Trophoblast cell (in vitro differentiated cells and primary cell): ENCODE measurements around the gene KRT73.

Experiments
- DNase-seq, 2 donors: peaks; one replicate each; pipeline ENCODE4 v3.0.0-alpha.2; 2016
- H2AFZ ChIP-seq: 2 replicates; pipeline ENCODE4 v1.6.1; 2013; ENCODE audit warnings: low read length, moderate library complexity, mild to moderate bottlenecking; ENCODE audit not compliant: insufficient read depth, poor library complexity
- H2AK5ac ChIP-seq: 2 replicates; pipeline ENCODE4 v1.6.1; 2013; ENCODE audit warnings: mild to moderate bottlenecking, low read length
- H2BK120ac ChIP-seq: 2 replicates; pipeline ENCODE4 v1.6.1; 2013; ENCODE audit warnings: low read length, mild to moderate bottlenecking, moderate library complexity; ENCODE audit not compliant: insufficient read depth, poor library complexity
- H2BK12ac ChIP-seq: 2 replicates; pipeline ENCODE4 v1.6.1; 2013; ENCODE audit warnings: mild to moderate bottlenecking, low read length, moderate library complexity
- H2BK5ac ChIP-seq: 2 replicates; pipeline ENCODE4 v1.6.1; 2013; ENCODE audit warnings: low read length, low read depth, moderate library complexity, mild to moderate bottlenecking; ENCODE audit not compliant: poor library complexity
- H3K14ac ChIP-seq: 2 replicates; pipeline ENCODE4 v1.6.1; 2013; ENCODE audit warnings: mild to moderate bottlenecking, low read length
- H3K18ac ChIP-seq: 2 replicates; pipeline ENCODE4 v1.6.1; 2013; ENCODE audit warnings: mild to moderate bottlenecking, low read length
- H3K23ac ChIP-seq: 2 replicates; pipeline ENCODE4 v1.6.1; 2013; ENCODE audit warnings: low read length
- H3K27ac ChIP-seq: 2 replicates; pipeline ENCODE4 v1.5.1; 2013; ENCODE audit warnings: low read depth, mild to moderate bottlenecking, inconsistent platforms, low read length, moderate library complexity
- H3K27me3 ChIP-seq: 2 replicates; pipeline ENCODE4 v1.6.1; 2013; ENCODE audit warnings: inconsistent platforms, mild to moderate bottlenecking, low read length, moderate library complexity; ENCODE audit not compliant: insufficient read depth
- H3K36me3 ChIP-seq, 2 experiments: 1 replicate in 1 of 2; 2 replicates in 1 of 2; pipeline ENCODE4 v1.6.1; 2013; ENCODE audit warnings: low read length in 2 of 2, mild to moderate bottlenecking in 2 of 2, moderate library complexity in 1 of 2; ENCODE audit not compliant: insufficient read depth in 2 of 2, control insufficient read depth in 1 of 2
- H3K4ac ChIP-seq: 2 replicates; pipeline ENCODE4 v1.6.1; 2013; ENCODE audit warnings: low read depth, mild to moderate bottlenecking, low read length, moderate library complexity
- H3K4me1 ChIP-seq, 2 experiments: 1 replicate in 1 of 2; 2 replicates in 1 of 2; pipeline ENCODE4 v1.6.1; 2013; ENCODE audit warnings: low read length in 2 of 2, mild to moderate bottlenecking in 2 of 2, moderate library complexity in 1 of 2; ENCODE audit not compliant: insufficient read depth in 2 of 2, control insufficient read depth in 1 of 2
- H3K4me2 ChIP-seq: 2 replicates; pipeline ENCODE4 v1.6.1; 2013; ENCODE audit warnings: inconsistent platforms, mild to moderate bottlenecking, low read length, moderate library complexity
- H3K4me3 ChIP-seq: 2 replicates; pipeline ENCODE4 v1.5.1; 2013; ENCODE audit warnings: mild to moderate bottlenecking, low read depth, low read length, inconsistent platforms
- H3K79me1 ChIP-seq: one replicate; pipeline ENCODE4 v1.6.1; 2013; ENCODE audit warnings: low read length
- H3K79me2 ChIP-seq: 2 replicates; pipeline ENCODE4 v1.6.1; 2013; ENCODE audit warnings: low read length, mild to moderate bottlenecking; ENCODE audit not compliant: control insufficient read depth, insufficient read depth, poor library complexity
- H3K9ac ChIP-seq: 2 replicates; pipeline ENCODE4 v1.6.1; 2013; ENCODE audit warnings: mild to moderate bottlenecking, low read length
- H3K9me3 ChIP-seq: 2 replicates; pipeline ENCODE4 v1.6.1; 2013; ENCODE audit warnings: low read depth, mild to moderate bottlenecking, control low read depth, inconsistent platforms, low read length; ENCODE audit not compliant: insufficient read depth
- H4K12ac ChIP-seq: 2 replicates; pipeline ENCODE4 v1.6.1; 2013; ENCODE audit warnings: low read depth, mild to moderate bottlenecking, low read length, moderate library complexity
- H4K8ac ChIP-seq: 2 replicates; pipeline ENCODE4 v1.6.1; 2013; ENCODE audit warnings: low read depth, mild to moderate bottlenecking, low read length, moderate library complexity
- H4K91ac ChIP-seq: one replicate; pipeline ENCODE4 v1.6.1; 2013; ENCODE audit warnings: low read depth, mild to moderate bottlenecking, low read length, moderate library complexity
- WGBS: extraction: QIAGEN DNeasy Blood & Tissue Kit; methylation state at CpG from one replicate; pipeline ENCODE4 v1.1.7; 2013; ENCODE audit warnings: missing lambda C conversion rate; ENCODE audit not compliant: insufficient read length, insufficient coverage; ENCODE audit errors: extremely low coverage; 5-methylcytosine and 5-hydroxymethylcytosine counted together

The KRT73 gene

DNA sequence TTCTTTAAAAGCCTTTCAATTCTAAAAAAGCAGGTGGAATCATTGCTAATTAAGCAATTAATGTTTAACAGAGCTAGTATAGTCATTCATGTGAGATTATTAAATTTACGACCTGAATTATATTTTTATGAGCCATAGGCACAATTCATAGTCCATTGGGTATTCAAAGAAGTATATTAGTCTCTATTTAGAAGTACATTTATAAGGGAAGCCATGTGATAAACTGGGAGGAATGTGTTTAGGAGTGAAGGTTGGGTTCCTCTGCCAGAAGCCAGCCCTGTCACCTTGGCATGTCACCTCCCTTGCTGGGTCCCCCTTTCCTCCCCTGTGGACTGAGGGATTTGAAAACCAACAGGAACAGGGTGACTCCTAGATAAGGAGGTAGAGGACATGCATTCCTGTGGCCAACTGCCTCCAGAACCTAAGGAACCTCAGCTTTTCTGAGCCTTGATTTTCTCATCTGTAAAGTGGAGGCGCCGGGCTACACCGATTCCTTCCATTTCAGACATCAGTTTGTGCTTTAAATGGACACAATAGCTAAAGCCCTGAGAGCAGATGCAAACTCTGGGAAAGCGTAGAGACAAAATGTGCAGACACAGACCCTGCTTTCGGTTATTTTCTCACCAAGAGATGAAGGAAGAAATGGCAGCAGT is 39.0 kb upstream of the KRT73 start:
- Histone ChIP-seq H3K4me2 (no peak overlapping the region), H3K4me1 (peaks cover 2 to 9% of the 10 kb centered on the region in 2 experiments), H3K79me1 (no peaks in the 10 kb centered on the region), H2BK5ac (no peak overlapping the region), H3K27me3 (no peaks in the 10 kb centered on the region), H2AK5ac (no peak overlapping the region), H4K8ac (no peak overlapping the region), H2BK12ac (no peak overlapping the region), H4K12ac (no peak overlapping the region), H2AFZ (no peak overlapping the region), H3K9me3 (no peaks in the 10 kb centered on the region), H3K9ac (no peak overlapping the region), H3K4me3 (no peak overlapping the region), H3K18ac (no peak overlapping the region), H3K23ac (no peak overlapping the region), H3K14ac (no peak overlapping the region), H2BK120ac (no peak overlapping the region), H3K79me2 (no peaks in the 10 kb centered on the region), H4K91ac (no peak overlapping the region), H3K4ac (no peak overlapping the region), H3K27ac (no peak overlapping the region), H3K36me3 (no peaks in the 10 kb centered on the region)
- WGBS = no CpG with 5 or more reads among the region's 6 CpGs
- no peak for DNase-seq

GRCh38 chr12:52656616-52657015 is 38.3 kb upstream of the KRT73 start:
- no CpG with 5 or more reads among the region's 4 CpGs for WGBS
- Histone ChIP-seq H4K8ac (no peak overlapping the region), H3K4me2 (no peak overlapping the region), H3K14ac (no peak overlapping the region), H2AFZ (no peak overlapping the region), H3K4me3 (no peak overlapping the region), H3K9me3 (peaks cover 2% of the 10 kb centered on the region), H3K4me1 (peaks cover 2 to 9% of the 10 kb centered on the region in 2 experiments), H3K27me3 (no peaks in the 10 kb centered on the region), H2AK5ac (no peak overlapping the region), H3K18ac (no peak overlapping the region), H2BK5ac (no peak overlapping the region), H3K79me1 (no peaks in the 10 kb centered on the region), H2BK120ac (no peak overlapping the region), H3K36me3 (no peaks in the 10 kb centered on the region), H4K91ac (no peak overlapping the region), H3K27ac (no peak overlapping the region), H3K79me2 (no peaks in the 10 kb centered on the region), H3K4ac (no peak overlapping the region), H2BK12ac (no peak overlapping the region), H3K9ac (no peak overlapping the region), H4K12ac (no peak overlapping the region), H3K23ac (no peak overlapping the region)
- no peak for DNase-seq

DNA sequence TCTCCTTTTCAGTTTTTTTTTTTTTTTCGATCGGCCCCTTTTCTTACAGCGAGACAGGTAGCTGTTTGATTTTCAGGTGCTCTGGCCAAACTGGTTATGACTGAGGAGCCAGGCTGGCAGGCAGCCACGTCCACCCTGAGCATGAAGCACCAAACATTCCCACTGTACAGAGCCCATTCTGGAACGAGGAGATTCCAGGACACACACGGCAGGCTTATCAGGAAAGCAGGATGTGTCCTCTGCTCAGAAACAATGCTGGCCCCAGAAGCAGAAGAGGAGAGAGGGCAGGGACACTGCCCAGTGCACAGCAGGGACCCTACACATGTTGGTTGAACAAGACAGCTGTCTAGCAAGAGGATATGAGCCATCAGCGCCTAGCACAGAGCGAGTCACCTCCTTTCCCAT is 37.4 kb upstream of the KRT73 start:
- Histone ChIP-seq H3K4me3 (no peak overlapping the region), H4K91ac (no peak overlapping the region), H3K27me3 (no peaks in the 10 kb centered on the region), H2AK5ac (no peak overlapping the region), H3K14ac (no peak overlapping the region), H3K36me3 (no peaks in the 10 kb centered on the region), H3K4me1 (peaks cover 2 to 9% of the 10 kb centered on the region in 2 experiments), H4K12ac (no peak overlapping the region), H3K9me3 (peaks cover 2% of the 10 kb centered on the region), H3K4ac (no peak overlapping the region), H2BK5ac (no peak overlapping the region), H3K9ac (no peak overlapping the region), H3K4me2 (no peak overlapping the region), H2BK12ac (no peak overlapping the region), H3K23ac (no peak overlapping the region), H2AFZ (no peak overlapping the region), H3K18ac (no peak overlapping the region), H2BK120ac (no peak overlapping the region), H3K79me2 (no peaks in the 10 kb centered on the region), H4K8ac (no peak overlapping the region), H3K27ac (no peak overlapping the region), H3K79me1 (no peaks in the 10 kb centered on the region)
- no CpG with 5 or more reads among the region's 8 CpGs for WGBS
- DNase-seq = peak; percentile 64 to 73

DNA sequence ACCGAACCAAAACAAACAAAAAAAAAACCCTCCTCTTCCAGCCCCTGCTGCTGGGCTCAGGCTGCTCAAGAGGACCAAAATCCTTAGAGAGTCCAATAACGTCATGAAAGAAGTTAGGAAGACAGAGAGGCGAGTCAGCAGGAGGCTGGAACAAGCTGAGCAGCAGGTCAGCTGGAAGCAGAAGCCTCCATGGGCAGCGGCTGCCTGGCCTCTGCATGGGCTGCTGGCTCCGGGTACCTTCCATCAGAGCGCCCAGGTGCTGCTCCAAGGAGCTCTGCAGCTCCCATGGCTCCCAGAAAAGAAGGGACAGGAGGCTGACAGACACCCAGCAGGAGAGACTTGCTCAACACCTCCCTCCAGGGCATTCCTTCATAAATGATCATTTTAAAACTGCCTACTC is 36.9 kb upstream of the KRT73 start:
- DNase-seq = peak; percentile 83 to 89
- H4K12ac ChIP-seq = no peak overlapping the region
- H4K8ac ChIP-seq = no peak overlapping the region
- H3K4me1 ChIP-seq = peaks cover 2 to 9% of the 10 kb centered on the region in 2 experiments
- no peak overlapping the region for H2BK5ac ChIP-seq
- no peak overlapping the region for H2BK12ac ChIP-seq
- no peak overlapping the region for H2BK120ac ChIP-seq
- no peak overlapping the region for H3K4me3 ChIP-seq
- no peak overlapping the region for H4K91ac ChIP-seq
- no peak overlapping the region for H3K9ac ChIP-seq
- no peak overlapping the region for H3K4ac ChIP-seq
- H3K79me1 ChIP-seq = no peaks in the 10 kb centered on the region
- H3K79me2 ChIP-seq = no peaks in the 10 kb centered on the region
- no peaks in the 10 kb centered on the region for H3K36me3 ChIP-seq
- no peak overlapping the region for H3K18ac ChIP-seq
- H2AFZ ChIP-seq = no peak overlapping the region
- no peak overlapping the region for H3K23ac ChIP-seq
- no peaks in the 10 kb centered on the region for H3K27me3 ChIP-seq
- H3K14ac ChIP-seq = no peak overlapping the region
- no peak overlapping the region for H2AK5ac ChIP-seq
- no peak overlapping the region for H3K27ac ChIP-seq
- peaks cover 2% of the 10 kb centered on the region for H3K9me3 ChIP-seq
- WGBS = no CpG with 5 or more reads among the region's 6 CpGs
- no peak overlapping the region for H3K4me2 ChIP-seq
